Gastrocnemius medialis (tissue), 4 donors: Measurements from ENCODE around the gene USP34. TPM values are rescaled to one million over a fixed set of nuclear protein-coding genes. Genes with fewer than 3 reads are reported as not detected.
A peak's percentile ranks its signal among the peaks of the same experiment; 100 is the strongest.
"Not testable (repeated sequence)": the region's sequence is repeated elsewhere in the genome, so short reads cannot be mapped to it uniquely, and the experiment has no call there.

Experiments
- ATAC-seq, 2 donors: fragments of 150-250 bp; one replicate each; pipeline ENCODE4 v1.9.1; 2016
- DNase-seq, 2 donors: peaks; one replicate each; pipeline ENCODE4 v3.0.0-alpha.2; 2019
- H3K27ac ChIP-seq, 4 donors: fragments of 200-600 bp; sonication (generic); 1 replicate in 1 of 4; 2 replicates in 3 of 4; pipeline ENCODE4 v1.5.1; 2016 to 2018; ENCODE audit warnings: mild to moderate bottlenecking in 2 of 4, moderate library complexity in 1 of 4
- H3K27me3 ChIP-seq, 3 donors: fragments of 200-600 bp; sonication (generic) in 2 of 3; 1 replicate in 1 of 3; 2 replicates in 2 of 3; pipeline versions ENCODE4 v1.5.1 to v1.6.0; 2016 to 2019; ENCODE audit warnings: mild to moderate bottlenecking in 1 of 3, moderate library complexity in 1 of 3
- H3K36me3 ChIP-seq, 2 donors: fragments of 200-600 bp; sonication (generic) in 1 of 2; one replicate each; pipeline ENCODE4 v1.5.1; 2017 to 2018
- H3K4me1 ChIP-seq, 2 donors: fragments of 200-600 bp; sonication (generic) in 1 of 2; one replicate each; pipeline ENCODE4 v1.5.1; 2016 to 2017; ENCODE audit warnings: mild to moderate bottlenecking in 2 of 2
- H3K4me3 ChIP-seq, 4 donors: fragments of 200-600 bp; sonication (generic) in 3 of 4; 1 replicate in 1 of 4; 2 replicates in 3 of 4; pipeline ENCODE4 v1.5.1; 2016 to 2019; ENCODE audit warnings: mild to moderate bottlenecking in 2 of 4
- H3K9me3 ChIP-seq, 3 donors: fragments of 200-600 bp; sonication (generic) in 2 of 3; 1 replicate in 1 of 3; 2 replicates in 2 of 3; pipeline ENCODE4 v1.5.1; 2016 to 2019
- CTCF ChIP-seq, 5 experiments: fragments of 450-650 bp in 3 of 5; fragments of 200-600 bp in 2 of 5; sonication (generic) in 2 of 5; IDR thresholded peaks in 4 of 5; conservative IDR thresholded peaks in 1 of 5; 1 replicate in 4 of 5; 2 replicates in 1 of 5; pipeline ENCODE4 v1.5.1; 2016 to 2019; ENCODE audit warnings: antibody characterized with exemption in 5 of 5, mild to moderate bottlenecking in 3 of 5, moderate library complexity in 3 of 5
- POLR2A ChIP-seq, 2 donors: fragments of 450-650 bp; IDR thresholded peaks; one replicate each; pipeline ENCODE4 v1.6.1; 2017; ENCODE audit warnings: antibody characterized with exemption in 2 of 2, mild to moderate bottlenecking in 2 of 2, moderate library complexity in 2 of 2
- in situ Hi-C, 4 donors: fragments of 200-750 bp; cut with MboI; loops; one replicate each; pipeline versions ENCODE4 v1.15.0 to v1.8.0; 2017; ENCODE audit warnings: low sequenced_read_pairs in 4 of 4
- intact Hi-C: fragments of 100-400 bp; cut with DNase I; formaldehyde crosslinking; loops from one replicate; pipeline ENCODE4 v1.15.1; 2023; ENCODE audit warnings: low total_unique reads
- total RNA-seq, 4 donors: library from RNA; depleted of rRNA; stranded (reverse); fragments of >200 nt; gene quantifications; one replicate each; pipeline versions ENCODE4 v1.1.0 to v1.2.3, GENCODE V29; 2016

The USP34 gene
- total RNA-seq, 4 donors from 2014 or later = 64.5 to 150 (median 76.3) TPM

- in situ Hi-C loops (no loop called here), intact Hi-C loops (no loop called here)
- DNase-seq (no peak), ATAC-seq (peak; percentile 92 to 97)
- H3K36me3 ChIP-seq = peaks cover 0 to 46% of the 10 kb centered on the region in 2 donors
- TF ChIP-seq POLR2A (IDR thresholded peaks at IDR 0.05) (no peak), CTCF (IDR thresholded peaks at IDR 0.05 in 4 of 5, conservative IDR thresholded peaks at IDR 0.05 in 1 of 5) (no peak)
- peaks cover 9 to 16% of the 10 kb centered on the region in 2 donors for H3K4me1 ChIP-seq
- H3K4me3 ChIP-seq = no peak overlapping the region
- peak overlapping the region; percentile 29 to 75 (median 62) for H3K27ac ChIP-seq
- no peaks in the 10 kb centered on the region for H3K9me3 ChIP-seq
- no peaks in the 10 kb centered on the region for H3K27me3 ChIP-seq
Measured at GRCh38 chr2:61210332-61210981, 260.4 kb downstream of the USP34 start.

- intact Hi-C loops = no loop called here
- Histone ChIP-seq H3K27ac (no peak overlapping the region), H3K4me1 (peaks cover 2 to 3% of the 10 kb centered on the region in 2 donors), H3K9me3 (no peaks in the 10 kb centered on the region), H3K27me3 (no peaks in the 10 kb centered on the region), H3K36me3 (peaks cover 0 to 75% of the 10 kb centered on the region in 2 donors), H3K4me3 (no peak overlapping the region)
- TF ChIP-seq CTCF (IDR thresholded peaks at IDR 0.05 in 4 of 5, conservative IDR thresholded peaks at IDR 0.05 in 1 of 5) (no peak), POLR2A (IDR thresholded peaks at IDR 0.05) (no peak)
- in situ Hi-C loops = no loop called here
- DNase-seq (no peak), ATAC-seq (no peak)
Measured at GRCh38 chr2:61205132-61205531, 265.8 kb downstream of the USP34 start.

- DNase-seq (no peak), ATAC-seq (peak; percentile 80)
- in situ Hi-C loops = no loop called here
- no peaks in the 10 kb centered on the region for H3K27me3 ChIP-seq
- TF ChIP-seq POLR2A (IDR thresholded peaks at IDR 0.05) (no peak), CTCF (IDR thresholded peaks at IDR 0.05 in 4 of 5, conservative IDR thresholded peaks at IDR 0.05 in 1 of 5) (no peak)
- intact Hi-C loops = no loop called here
- no peaks in the 10 kb centered on the region for H3K4me1 ChIP-seq
- H3K9me3 ChIP-seq = no peaks in the 10 kb centered on the region
- H3K27ac ChIP-seq = peak overlapping the region; percentile 39 to 60 (median 45)
- peaks cover 0 to 42% of the 10 kb centered on the region in 2 donors for H3K36me3 ChIP-seq
- H3K4me3 ChIP-seq = no peak overlapping the region
Measured at GRCh38 chr2:61196671-61197070, 274.2 kb downstream of the USP34 start.

- in situ Hi-C loops, H3K9me3 ChIP-seq, H3K4me1 ChIP-seq, ATAC-seq, H3K4me3 ChIP-seq, H3K27me3 ChIP-seq, H3K27ac ChIP-seq, intact Hi-C loops, DNase-seq: not testable (repeated sequence)
- H3K36me3 ChIP-seq = peaks cover 0 to 51% of the 10 kb centered on the region in 2 donors
Measured at GRCh38 chr2:61194646-61195045, 276.2 kb downstream of the USP34 start.

DNA sequence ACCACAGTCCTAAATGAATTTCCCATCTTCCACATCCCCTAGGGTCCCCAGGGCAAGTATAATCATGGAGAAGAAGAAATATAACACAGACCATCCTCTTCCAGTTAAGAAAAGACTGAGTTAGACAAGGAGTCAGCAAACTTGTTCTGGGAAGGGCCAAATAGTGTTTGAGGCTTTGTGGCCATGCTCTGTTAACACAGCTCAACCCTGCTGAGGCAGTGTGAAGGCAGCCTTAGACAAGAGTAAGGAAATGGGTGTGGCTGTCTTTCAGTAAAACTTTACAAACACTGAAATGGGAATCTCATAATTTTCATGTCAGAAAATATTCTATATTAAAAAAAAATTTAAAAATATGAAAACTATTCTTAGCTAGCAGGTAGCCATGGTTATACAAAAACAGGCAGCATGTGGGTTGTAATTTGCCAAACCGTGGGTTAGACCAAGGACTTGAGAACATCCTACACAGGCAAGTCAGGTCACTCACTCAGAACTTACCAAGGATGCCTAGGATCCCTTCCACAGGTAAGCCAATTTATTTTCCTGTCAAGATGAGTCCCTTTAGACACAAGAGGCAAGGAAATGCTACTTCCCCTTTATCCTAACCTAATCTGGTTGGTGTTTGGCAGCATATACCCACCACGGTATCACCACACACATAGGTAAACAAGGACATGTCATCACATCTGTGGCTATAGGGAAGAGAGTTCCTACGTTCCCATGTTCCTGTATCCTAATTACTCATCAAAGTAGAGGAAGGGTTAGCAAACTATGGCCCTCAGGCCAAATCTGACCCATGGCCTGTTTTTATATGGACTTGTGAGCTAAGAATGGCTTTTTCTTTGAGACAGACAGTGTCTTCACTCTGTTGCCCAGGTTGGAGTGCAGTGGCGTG, 277.0 kb downstream of the USP34 start:
- DNase-seq (no peak), ATAC-seq (no peak)
- no peaks in the 10 kb centered on the region for H3K9me3 ChIP-seq
- no peaks in the 10 kb centered on the region for H3K4me1 ChIP-seq
- H3K27me3 ChIP-seq = no peaks in the 10 kb centered on the region
- in situ Hi-C loops (no loop called here), intact Hi-C loops (no loop called here)
- peaks cover 0 to 53% of the 10 kb centered on the region in 2 donors for H3K36me3 ChIP-seq
- H3K4me3 ChIP-seq = no peak overlapping the region
- H3K27ac ChIP-seq = peak overlapping the region in 1 of 4 donors; percentile 7
- no peak for TF ChIP-seq POLR2A (IDR thresholded peaks at IDR 0.05)
- TF ChIP-seq CTCF (IDR thresholded peaks at IDR 0.05 in 4 of 5, conservative IDR thresholded peaks at IDR 0.05 in 1 of 5) = no peak
